Measurements from ENCODE around the gene PHF3. TPM values are rescaled to one million over a fixed set of nuclear protein-coding genes. Genes with fewer than 3 reads are reported as not detected.

PHF3 gene
- total and polyA plus RNA-seq, 2 experiments from 2014 or later = 37.1 to 77.3 TPM

- H3K4me1 ChIP-seq (ENCODE audit: insufficient read depth) = no peaks in the 10 kb centered on the region
- no peak overlapping the region for H3K4me3 Mint-ChIP-seq
- H3K36me3 Mint-ChIP-seq (ENCODE audit: low read depth) = no peaks in the 10 kb centered on the region
- DNase-seq (ENCODE audit: low spot score) (no peak), ATAC-seq (no peak)
- H3K79me2 ChIP-seq (replicated peaks; ENCODE audit: insufficient read depth) = no peaks in the 10 kb centered on the region
- H3F3A ChIP-seq (replicated peaks; ENCODE audit: low read depth) = no peaks in the 10 kb centered on the region
- no peaks in the 10 kb centered on the region for H3K27me3 Mint-ChIP-seq (ENCODE audit: insufficient read depth, low read depth, poor library complexity)
- TF ChIP-seq, protein P1, sequence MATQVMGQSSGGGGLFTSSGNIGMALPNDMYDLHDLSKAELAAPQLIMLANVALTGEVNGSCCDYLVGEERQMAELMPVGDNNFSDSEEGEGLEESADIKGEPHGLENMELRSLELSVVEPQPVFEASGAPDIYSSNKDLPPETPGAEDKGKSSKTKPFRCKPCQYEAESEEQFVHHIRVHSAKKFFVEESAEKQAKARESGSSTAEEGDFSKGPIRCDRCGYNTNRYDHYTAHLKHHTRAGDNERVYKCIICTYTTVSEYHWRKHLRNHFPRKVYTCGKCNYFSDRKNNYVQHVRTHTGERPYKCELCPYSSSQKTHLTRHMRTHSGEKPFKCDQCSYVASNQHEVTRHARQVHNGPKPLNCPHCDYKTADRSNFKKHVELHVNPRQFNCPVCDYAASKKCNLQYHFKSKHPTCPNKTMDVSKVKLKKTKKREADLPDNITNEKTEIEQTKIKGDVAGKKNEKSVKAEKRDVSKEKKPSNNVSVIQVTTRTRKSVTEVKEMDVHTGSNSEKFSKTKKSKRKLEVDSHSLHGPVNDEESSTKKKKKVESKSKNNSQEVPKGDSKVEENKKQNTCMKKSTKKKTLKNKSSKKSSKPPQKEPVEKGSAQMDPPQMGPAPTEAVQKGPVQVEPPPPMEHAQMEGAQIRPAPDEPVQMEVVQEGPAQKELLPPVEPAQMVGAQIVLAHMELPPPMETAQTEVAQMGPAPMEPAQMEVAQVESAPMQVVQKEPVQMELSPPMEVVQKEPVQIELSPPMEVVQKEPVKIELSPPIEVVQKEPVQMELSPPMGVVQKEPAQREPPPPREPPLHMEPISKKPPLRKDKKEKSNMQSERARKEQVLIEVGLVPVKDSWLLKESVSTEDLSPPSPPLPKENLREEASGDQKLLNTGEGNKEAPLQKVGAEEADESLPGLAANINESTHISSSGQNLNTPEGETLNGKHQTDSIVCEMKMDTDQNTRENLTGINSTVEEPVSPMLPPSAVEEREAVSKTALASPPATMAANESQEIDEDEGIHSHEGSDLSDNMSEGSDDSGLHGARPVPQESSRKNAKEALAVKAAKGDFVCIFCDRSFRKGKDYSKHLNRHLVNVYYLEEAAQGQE (IDR thresholded peaks at IDR 0.05; ENCODE audit: unreplicated experiment) = no peak
- no peak overlapping the region for H3K27ac Mint-ChIP-seq
- H3K27me3 ChIP-seq (ENCODE audit: insufficient read depth) = no peaks in the 10 kb centered on the region
- H3K4me1 Mint-ChIP-seq = no peaks in the 10 kb centered on the region
- no peaks in the 10 kb centered on the region for H3K36me3 ChIP-seq (ENCODE audit: insufficient read depth)
- no peak overlapping the region for H2AFZ ChIP-seq
- H4K20me1 ChIP-seq (replicated peaks; ENCODE audit: insufficient read depth) = no peaks in the 10 kb centered on the region
- no peak overlapping the region for H3K27ac ChIP-seq (ENCODE audit: low read depth)
- no peak overlapping the region for H3K4me2 ChIP-seq
- no peaks in the 10 kb centered on the region; the same call in 2 of the 3 replicates for H3K9me3 Mint-ChIP-seq
- no peak overlapping the region for H3K4me3 ChIP-seq
- no peaks in the 10 kb centered on the region for H3K9me2 ChIP-seq (ENCODE audit: insufficient read depth)
Measured at GRCh38 chr6:63610944-63611343, 24.7 kb upstream of the PHF3 start.

DNA sequence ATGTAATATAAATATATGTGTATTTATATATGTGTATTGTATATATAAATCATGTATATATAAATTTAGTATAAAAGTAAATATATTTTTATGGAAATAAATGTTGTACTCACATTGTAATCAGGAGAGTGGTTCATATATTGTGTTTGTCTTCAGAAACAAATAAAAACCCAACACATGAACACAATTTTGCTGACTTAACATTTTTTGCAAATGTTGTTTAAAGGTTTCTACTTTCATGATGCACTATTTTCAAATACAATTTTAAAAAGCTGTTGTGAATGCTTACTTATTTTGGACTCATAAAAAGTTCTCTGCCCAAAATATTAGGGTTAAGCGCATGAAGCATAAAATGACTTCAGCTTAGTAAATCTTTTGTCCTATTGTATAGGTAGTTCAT lies 24.0 kb upstream of the PHF3 start:
- Mint-ChIP-seq H3K27me3 (ENCODE audit: insufficient read depth, low read depth, poor library complexity) (no peaks in the 10 kb centered on the region), H3K4me1 (no peaks in the 10 kb centered on the region), H3K4me3 (no peak overlapping the region), H3K9me3 (no peaks in the 10 kb centered on the region; the same call in 2 of the 3 replicates), H3K27ac (no peak overlapping the region), H3K36me3 (ENCODE audit: low read depth) (no peaks in the 10 kb centered on the region)
- ATAC-seq = no peak
- H3K9me2 ChIP-seq (ENCODE audit: insufficient read depth) = no peaks in the 10 kb centered on the region
- no peaks in the 10 kb centered on the region for H3K36me3 ChIP-seq (ENCODE audit: insufficient read depth)
- H3F3A ChIP-seq (replicated peaks; ENCODE audit: low read depth) = no peaks in the 10 kb centered on the region
- no peaks in the 10 kb centered on the region for H3K79me2 ChIP-seq (replicated peaks; ENCODE audit: insufficient read depth)
- no peak for DNase-seq (ENCODE audit: low spot score)
- no peaks in the 10 kb centered on the region for H3K4me1 ChIP-seq (ENCODE audit: insufficient read depth)
- no peak overlapping the region for H3K27ac ChIP-seq (ENCODE audit: low read depth)
- H4K20me1 ChIP-seq (replicated peaks; ENCODE audit: insufficient read depth) = no peaks in the 10 kb centered on the region
- H3K4me3 ChIP-seq = no peak overlapping the region
- H3K27me3 ChIP-seq (ENCODE audit: insufficient read depth) = no peaks in the 10 kb centered on the region
- no peak overlapping the region for H2AFZ ChIP-seq
- TF ChIP-seq, protein P1 (IDR thresholded peaks at IDR 0.05; ENCODE audit: unreplicated experiment) = no peak
- TF ChIP-seq EZH2phosphoT487 (IDR thresholded peaks at IDR 0.05; ENCODE audit: unreplicated experiment) (no peak), ZNF331 (CRISPR knock-in tag; IDR thresholded peaks at IDR 0.05; ENCODE audit: low read depth) (no peak), NANOG (IDR thresholded peaks at IDR 0.05; ENCODE audit: borderline replicate concordance) (no peak), JUNB (IDR thresholded peaks at IDR 0.05; ENCODE audit: unreplicated experiment) (no peak)
- TF ChIP-seq, protein P2, sequence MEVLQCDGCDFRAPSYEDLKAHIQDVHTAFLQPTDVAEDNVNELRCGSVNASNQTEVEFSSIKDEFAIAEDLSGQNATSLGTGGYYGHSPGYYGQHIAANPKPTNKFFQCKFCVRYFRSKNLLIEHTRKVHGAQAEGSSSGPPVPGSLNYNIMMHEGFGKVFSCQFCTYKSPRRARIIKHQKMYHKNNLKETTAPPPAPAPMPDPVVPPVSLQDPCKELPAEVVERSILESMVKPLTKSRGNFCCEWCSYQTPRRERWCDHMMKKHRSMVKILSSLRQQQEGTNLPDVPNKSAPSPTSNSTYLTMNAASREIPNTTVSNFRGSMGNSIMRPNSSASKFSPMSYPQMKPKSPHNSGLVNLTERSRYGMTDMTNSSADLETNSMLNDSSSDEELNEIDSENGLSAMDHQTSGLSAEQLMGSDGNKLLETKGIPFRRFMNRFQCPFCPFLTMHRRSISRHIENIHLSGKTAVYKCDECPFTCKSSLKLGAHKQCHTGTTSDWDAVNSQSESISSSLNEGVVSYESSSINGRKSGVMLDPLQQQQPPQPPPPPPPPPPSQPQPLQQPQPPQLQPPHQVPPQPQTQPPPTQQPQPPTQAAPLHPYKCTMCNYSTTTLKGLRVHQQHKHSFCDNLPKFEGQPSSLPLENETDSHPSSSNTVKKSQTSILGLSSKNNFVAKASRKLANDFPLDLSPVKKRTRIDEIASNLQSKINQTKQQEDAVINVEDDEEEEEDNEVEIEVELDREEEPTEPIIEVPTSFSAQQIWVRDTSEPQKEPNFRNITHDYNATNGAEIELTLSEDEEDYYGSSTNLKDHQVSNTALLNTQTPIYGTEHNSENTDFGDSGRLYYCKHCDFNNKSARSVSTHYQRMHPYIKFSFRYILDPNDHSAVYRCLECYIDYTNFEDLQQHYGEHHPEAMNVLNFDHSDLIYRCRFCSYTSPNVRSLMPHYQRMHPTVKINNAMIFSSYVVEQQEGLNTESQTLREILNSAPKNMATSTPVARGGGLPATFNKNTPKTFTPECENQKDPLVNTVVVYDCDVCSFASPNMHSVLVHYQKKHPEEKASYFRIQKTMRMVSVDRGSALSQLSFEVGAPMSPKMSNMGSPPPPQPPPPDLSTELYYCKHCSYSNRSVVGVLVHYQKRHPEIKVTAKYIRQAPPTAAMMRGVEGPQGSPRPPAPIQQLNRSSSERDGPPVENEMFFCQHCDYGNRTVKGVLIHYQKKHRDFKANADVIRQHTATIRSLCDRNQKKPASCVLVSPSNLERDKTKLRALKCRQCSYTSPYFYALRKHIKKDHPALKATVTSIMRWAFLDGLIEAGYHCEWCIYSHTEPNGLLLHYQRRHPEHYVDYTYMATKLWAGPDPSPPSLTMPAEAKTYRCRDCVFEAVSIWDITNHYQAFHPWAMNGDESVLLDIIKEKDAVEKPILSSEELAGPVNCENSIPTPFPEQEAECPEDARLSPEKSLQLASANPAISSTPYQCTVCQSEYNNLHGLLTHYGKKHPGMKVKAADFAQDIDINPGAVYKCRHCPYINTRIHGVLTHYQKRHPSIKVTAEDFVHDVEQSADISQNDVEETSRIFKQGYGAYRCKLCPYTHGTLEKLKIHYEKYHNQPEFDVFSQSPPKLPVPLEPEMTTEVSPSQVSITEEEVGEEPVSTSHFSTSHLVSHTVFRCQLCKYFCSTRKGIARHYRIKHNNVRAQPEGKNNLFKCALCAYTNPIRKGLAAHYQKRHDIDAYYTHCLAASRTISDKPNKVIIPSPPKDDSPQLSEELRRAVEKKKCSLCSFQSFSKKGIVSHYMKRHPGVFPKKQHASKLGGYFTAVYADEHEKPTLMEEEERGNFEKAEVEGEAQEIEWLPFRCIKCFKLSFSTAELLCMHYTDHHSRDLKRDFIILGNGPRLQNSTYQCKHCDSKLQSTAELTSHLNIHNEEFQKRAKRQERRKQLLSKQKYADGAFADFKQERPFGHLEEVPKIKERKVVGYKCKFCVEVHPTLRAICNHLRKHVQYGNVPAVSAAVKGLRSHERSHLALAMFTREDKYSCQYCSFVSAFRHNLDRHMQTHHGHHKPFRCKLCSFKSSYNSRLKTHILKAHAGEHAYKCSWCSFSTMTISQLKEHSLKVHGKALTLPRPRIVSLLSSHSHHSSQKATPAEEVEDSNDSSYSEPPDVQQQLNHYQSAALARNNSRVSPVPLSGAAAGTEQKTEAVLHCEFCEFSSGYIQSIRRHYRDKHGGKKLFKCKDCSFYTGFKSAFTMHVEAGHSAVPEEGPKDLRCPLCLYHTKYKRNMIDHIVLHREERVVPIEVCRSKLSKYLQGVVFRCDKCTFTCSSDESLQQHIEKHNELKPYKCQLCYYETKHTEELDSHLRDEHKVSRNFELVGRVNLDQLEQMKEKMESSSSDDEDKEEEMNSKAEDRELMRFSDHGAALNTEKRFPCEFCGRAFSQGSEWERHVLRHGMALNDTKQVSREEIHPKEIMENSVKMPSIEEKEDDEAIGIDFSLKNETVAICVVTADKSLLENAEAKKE (CRISPR knock-in tag; IDR thresholded peaks at IDR 0.05) = no peak
- H3K4me2 ChIP-seq = no peak overlapping the region
